IMR-90 (cell line): ENCODE data around the gene GRIPAP1.

Source experiments
- FOS ChIP-seq: fragments of 150-350 bp; IDR thresholded peaks from 2 replicates; pipeline ENCODE4 v1.6.1; 2016; ENCODE audit warnings: low read depth, low read length
- RCOR1 ChIP-seq: IDR thresholded peaks from 2 replicates; pipeline ENCODE4 v1.6.1; 2012; ENCODE audit warnings: mild to moderate bottlenecking, low read length, improper control_type of control experiment; ENCODE audit not compliant: insufficient replicate concordance

- no peak for TF ChIP-seq RCOR1
- no peak for TF ChIP-seq FOS
Observed at GRCh38 chrX:49043987-49044281, 41.9 kb upstream of the GRIPAP1 start.
